Left lung (tissue), 10 donors: Measurements from ENCODE around the gene GAREM2. TPM values are rescaled to one million over a fixed set of nuclear protein-coding genes. Genes with fewer than 3 reads are reported as not detected.

Experiments used
- ATAC-seq: fragments of 200-7000 bp; cut with Tn5 transposase; one replicate; pipeline ENCODE4 v1.9.1; 2020; ENCODE audit warnings: moderate library complexity
- DNase-seq, 4 donors: peaks; one replicate each; pipeline ENCODE4 v3.0.0-alpha.2; 2013 to 2020
- H3K27ac ChIP-seq, 2 donors: fragments of 200-600 bp; sonication (generic) in 1 of 2; one replicate each; pipeline versions ENCODE4 v1.5.0 to v1.8.0; 2020 to 2021
- H3K27me3 ChIP-seq, 2 donors: fragments of 200-600 bp; sonication (generic) in 1 of 2; one replicate each; pipeline versions ENCODE4 v1.5.0 to v1.8.0; 2020 to 2021
- H3K36me3 ChIP-seq, 2 donors: fragments of 200-600 bp; sonication (generic) in 1 of 2; one replicate each; pipeline versions ENCODE4 v1.5.0 to v1.8.0; 2020 to 2021
- H3K4me1 ChIP-seq, 2 donors: fragments of 200-600 bp; one replicate each; pipeline ENCODE4 v1.8.0; 2021
- H3K4me3 ChIP-seq, 2 donors: fragments of 200-600 bp; sonication (generic) in 1 of 2; one replicate each; pipeline versions ENCODE4 v1.5.0 to v1.8.0; 2020 to 2021; ENCODE audit warnings: mild to moderate bottlenecking in 1 of 2
- H3K9me3 ChIP-seq, 2 donors: fragments of 200-600 bp; sonication (generic) in 1 of 2; one replicate each; pipeline versions ENCODE4 v1.5.0 to v1.8.0; 2020 to 2021
- CTCF ChIP-seq, 2 donors: fragments of 200-600 bp; sonication (generic) in 1 of 2; IDR thresholded peaks; one replicate each; pipeline versions ENCODE4 v1.5.0 to v1.8.0; 2021; ENCODE audit warnings: antibody characterized with exemption in 2 of 2
- intact Hi-C, 2 donors: fragments of 100-400 bp; cut with DNase I; formaldehyde crosslinking; loops; one replicate each; pipeline versions ENCODE4 v1.11.2 to v1.14.2; 2022
- polyA plus RNA-seq, 6 donors: library from polyadenylated mRNA; unstranded; fragments of 120-200 nt; gene quantifications; one replicate each; pipeline ENCODE4 v1.2.1, GENCODE V29; 2013; ENCODE audit not compliant: insufficient read length in 6 of 6
- total RNA-seq, 2 donors: library from RNA; stranded (reverse); fragmentation: NEBNext Ultra II Directional; extraction: Animal tissue kit (Norgen Biotek cat#: 25700); gene quantifications; one replicate each; pipeline ENCODE4 v1.2.1, GENCODE V29; 2021
- donor health status: DM: no; HTN: yes; CAD: no.
- donor health status: DM: no; HTN: no; CAD: no.

The GAREM2 gene
- total and polyA plus RNA-seq, 8 donors: 2.4 to 12.2 (median 7.4) TPM

- Histone ChIP-seq H3K27ac (no peak overlapping the region), H3K27me3 (peaks cover 9 to 62% of the 10 kb centered on the region in 2 donors), H3K4me3 (peak overlapping the region; percentile 36 to 42), H3K9me3 (no peaks in the 10 kb centered on the region), H3K36me3 (no peaks in the 10 kb centered on the region), H3K4me1 (peaks cover 0 to 17% of the 10 kb centered on the region in 2 donors)
- no peak for TF ChIP-seq CTCF (IDR thresholded peaks at IDR 0.05)
- DNase-seq: peak in 1 of 4 donors; percentile 86
- intact Hi-C loops: no loop called here
- peak; percentile 71 for ATAC-seq
Observed at GRCh38 chr2:26178746-26179436, 6.0 kb downstream of the GAREM2 start.

GRCh38 chr2:26179446-26179913, 6.6 kb downstream of the GAREM2 start:
- Histone ChIP-seq H3K27me3 (peaks cover 3 to 62% of the 10 kb centered on the region in 2 donors), H3K36me3 (no peaks in the 10 kb centered on the region), H3K4me1 (peaks cover 0 to 16% of the 10 kb centered on the region in 2 donors), H3K27ac (no peak overlapping the region), H3K4me3 (peak overlapping the region; percentile 36 to 42), H3K9me3 (no peaks in the 10 kb centered on the region)
- DNase-seq (no peak), ATAC-seq (no peak)
- intact Hi-C loops: no loop called here
- no peak for TF ChIP-seq CTCF (IDR thresholded peaks at IDR 0.05)

DNA sequence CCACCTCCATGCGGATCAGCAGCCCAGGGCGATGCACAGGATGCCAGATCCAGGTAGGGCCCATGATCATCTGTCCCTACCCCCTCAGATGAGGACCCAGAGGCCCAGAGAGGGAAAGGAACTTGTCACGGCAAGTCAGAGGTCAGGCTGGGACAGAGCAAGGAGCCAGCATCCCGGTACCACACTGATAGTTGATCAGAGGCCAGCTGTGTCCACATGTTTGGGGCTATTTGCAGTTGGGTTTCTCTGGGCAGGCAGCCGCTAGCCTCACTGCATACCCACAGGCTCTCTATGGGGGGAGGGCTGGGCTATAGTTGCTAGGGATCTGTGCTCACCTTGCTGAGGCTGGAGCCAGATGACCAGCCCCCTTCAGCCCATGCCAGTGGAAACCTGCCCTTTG, 9.6 kb downstream of the GAREM2 start:
- intact Hi-C loops: no loop called here
- peaks cover 0 to 54% of the 10 kb centered on the region in 2 donors for H3K27me3 ChIP-seq
- H3K4me3 ChIP-seq: no peak overlapping the region
- DNase-seq: no peak
- no peaks in the 10 kb centered on the region for H3K9me3 ChIP-seq
- H3K36me3 ChIP-seq: no peaks in the 10 kb centered on the region
- no peak for ATAC-seq
- TF ChIP-seq CTCF (IDR thresholded peaks at IDR 0.05): no peak
- H3K27ac ChIP-seq: no peak overlapping the region
- peaks cover 0 to 34% of the 10 kb centered on the region in 2 donors for H3K4me1 ChIP-seq

GRCh38 chr2:26182887-26183630, 10.2 kb downstream of the GAREM2 start:
- Histone ChIP-seq H3K4me3 (no peak overlapping the region), H3K4me1 (peaks cover 0 to 34% of the 10 kb centered on the region in 2 donors), H3K36me3 (no peaks in the 10 kb centered on the region), H3K27ac (no peak overlapping the region), H3K9me3 (no peaks in the 10 kb centered on the region), H3K27me3 (peaks cover 0 to 52% of the 10 kb centered on the region in 2 donors)
- ATAC-seq (no peak), DNase-seq (no peak)
- TF ChIP-seq CTCF (IDR thresholded peaks at IDR 0.05): no peak
- intact Hi-C loops: no loop called here

DNA sequence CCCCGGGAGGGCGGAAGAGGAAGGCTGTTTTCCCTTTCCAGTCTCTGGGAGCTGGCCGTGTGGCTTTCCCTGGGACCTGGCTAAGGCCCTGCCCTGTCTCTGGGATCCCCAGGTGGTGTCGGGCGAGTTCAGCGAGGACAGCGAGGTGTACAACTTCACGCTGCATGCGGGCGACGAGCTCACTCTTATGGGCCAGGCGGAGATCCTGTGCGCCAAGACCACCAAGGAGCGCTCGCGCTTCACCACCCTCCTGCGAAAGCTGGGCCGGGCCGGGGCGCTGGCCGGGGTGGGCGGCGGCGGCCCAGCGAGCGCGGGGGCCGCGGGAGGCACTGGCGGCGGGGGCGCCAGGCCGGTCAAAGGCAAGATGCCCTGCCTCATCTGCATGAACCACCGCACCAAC, 11.2 kb downstream of the GAREM2 start:
- TF ChIP-seq CTCF (IDR thresholded peaks at IDR 0.05): no peak
- H3K27me3 ChIP-seq: peaks cover 0 to 43% of the 10 kb centered on the region in 2 donors

More for the DNA sequence above, 11.2 kb downstream of the GAREM2 start:
- no peaks in the 10 kb centered on the region for H3K36me3 ChIP-seq
- H3K27ac ChIP-seq: no peak overlapping the region
- ATAC-seq (no peak), DNase-seq (no peak)
- peaks cover 0 to 28% of the 10 kb centered on the region in 2 donors for H3K4me1 ChIP-seq
- H3K9me3 ChIP-seq: no peaks in the 10 kb centered on the region
- intact Hi-C loops: no loop called here
- H3K4me3 ChIP-seq: peak overlapping the region; percentile 22 to 40
